Sigmoid colon (tissue), 4 donors: ENCODE data around the gene ACOT7.

Experiments used
- POLR2A ChIP-seq, 2 donors: fragments of 450-650 bp; IDR thresholded peaks; one replicate each; pipeline ENCODE4 v1.6.1; 2016; ENCODE audit warnings: antibody characterized with exemption in 2 of 2, mild to moderate bottlenecking in 2 of 2, moderate library complexity in 2 of 2
- POLR2AphosphoS5 ChIP-seq, 4 donors: sonication (generic); formaldehyde crosslinking; IDR thresholded peaks; one replicate each; pipeline ENCODE4 v1.6.1; 2017; ENCODE audit warnings: antibody characterized with exemption in 4 of 4
- TF ChIP-seq, protein P1 (sequence below), 4 experiments: fragments of 450-650 bp in 3 of 4; fragments of 200-600 bp in 1 of 4; IDR thresholded peaks; one replicate each; pipeline ENCODE4 v1.5.1; 2016 to 2019; ENCODE audit warnings: antibody characterized with exemption in 4 of 4, mild to moderate bottlenecking in 3 of 4, moderate library complexity in 2 of 4

DNA sequence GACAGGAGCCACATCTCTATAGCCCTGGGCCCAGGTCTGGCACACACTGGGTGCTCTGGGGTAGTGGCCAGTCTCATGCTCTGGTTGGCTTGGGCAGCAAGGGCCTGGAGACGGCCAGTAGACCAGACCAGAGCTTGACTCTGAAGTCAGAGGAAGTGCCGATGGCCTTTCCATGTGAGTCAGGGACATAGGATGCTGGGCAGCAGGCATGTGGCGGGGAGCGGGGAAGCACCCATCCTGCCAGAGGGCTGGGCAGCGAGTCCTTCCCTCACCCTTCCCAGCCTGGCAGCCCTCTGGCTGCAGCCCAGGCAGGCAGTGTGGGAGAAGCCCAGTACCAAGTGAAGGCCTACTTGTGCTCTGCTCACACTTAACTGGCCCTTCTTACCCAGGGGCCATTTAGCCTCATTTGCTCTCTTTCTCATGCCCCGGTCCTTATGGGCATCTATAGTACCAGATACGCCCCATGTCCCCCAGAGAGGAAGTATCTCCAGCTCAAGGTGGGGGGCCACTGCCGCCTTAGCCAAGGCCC lies 136.0 kb downstream of the ACOT7 start:
- TF ChIP-seq, protein P1, sequence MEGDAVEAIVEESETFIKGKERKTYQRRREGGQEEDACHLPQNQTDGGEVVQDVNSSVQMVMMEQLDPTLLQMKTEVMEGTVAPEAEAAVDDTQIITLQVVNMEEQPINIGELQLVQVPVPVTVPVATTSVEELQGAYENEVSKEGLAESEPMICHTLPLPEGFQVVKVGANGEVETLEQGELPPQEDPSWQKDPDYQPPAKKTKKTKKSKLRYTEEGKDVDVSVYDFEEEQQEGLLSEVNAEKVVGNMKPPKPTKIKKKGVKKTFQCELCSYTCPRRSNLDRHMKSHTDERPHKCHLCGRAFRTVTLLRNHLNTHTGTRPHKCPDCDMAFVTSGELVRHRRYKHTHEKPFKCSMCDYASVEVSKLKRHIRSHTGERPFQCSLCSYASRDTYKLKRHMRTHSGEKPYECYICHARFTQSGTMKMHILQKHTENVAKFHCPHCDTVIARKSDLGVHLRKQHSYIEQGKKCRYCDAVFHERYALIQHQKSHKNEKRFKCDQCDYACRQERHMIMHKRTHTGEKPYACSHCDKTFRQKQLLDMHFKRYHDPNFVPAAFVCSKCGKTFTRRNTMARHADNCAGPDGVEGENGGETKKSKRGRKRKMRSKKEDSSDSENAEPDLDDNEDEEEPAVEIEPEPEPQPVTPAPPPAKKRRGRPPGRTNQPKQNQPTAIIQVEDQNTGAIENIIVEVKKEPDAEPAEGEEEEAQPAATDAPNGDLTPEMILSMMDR (IDR thresholded peaks at IDR 0.05), result no peak
- TF ChIP-seq POLR2A (IDR thresholded peaks at IDR 0.05) (no peak), POLR2AphosphoS5 (IDR thresholded peaks at IDR 0.05) (no peak)
